ENCODE measurements around the gene ATP6V0C.

DNA sequence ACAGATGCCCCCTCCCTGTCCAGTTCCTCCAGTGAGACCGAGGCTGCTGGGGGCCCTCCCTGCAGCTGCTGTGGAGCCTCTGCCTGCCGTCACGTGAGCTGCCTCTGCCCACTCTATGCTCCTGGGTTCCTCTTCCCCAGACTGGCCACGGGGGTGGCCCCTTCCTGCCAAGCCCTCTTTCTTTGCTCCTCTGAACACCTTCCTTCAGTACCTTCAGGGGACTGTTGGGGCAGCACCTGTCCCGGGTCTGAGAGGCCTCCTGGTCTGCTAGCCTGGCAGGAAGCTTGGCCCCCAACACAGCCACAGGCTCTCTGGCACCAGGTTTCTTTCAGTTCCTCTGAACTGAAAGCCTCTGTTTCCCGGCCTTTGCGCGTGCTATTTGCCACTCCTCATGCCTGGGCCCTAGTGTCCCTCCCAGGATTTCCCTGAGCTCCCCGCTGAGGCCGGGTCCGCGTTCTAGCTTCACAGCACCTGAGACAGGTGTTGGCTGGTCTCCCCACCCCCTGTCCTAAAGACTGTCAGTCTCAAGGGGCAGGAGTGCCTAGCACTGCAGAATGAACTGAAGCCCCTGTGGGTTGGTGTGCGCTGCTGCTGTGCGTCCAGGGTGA lies 6.6 kb upstream of the ATP6V0C start:
- TF ChIP-seq POLR2A (IDR thresholded peaks at IDR 0.05): no peak
- TF ChIP-seq, protein P1, sequence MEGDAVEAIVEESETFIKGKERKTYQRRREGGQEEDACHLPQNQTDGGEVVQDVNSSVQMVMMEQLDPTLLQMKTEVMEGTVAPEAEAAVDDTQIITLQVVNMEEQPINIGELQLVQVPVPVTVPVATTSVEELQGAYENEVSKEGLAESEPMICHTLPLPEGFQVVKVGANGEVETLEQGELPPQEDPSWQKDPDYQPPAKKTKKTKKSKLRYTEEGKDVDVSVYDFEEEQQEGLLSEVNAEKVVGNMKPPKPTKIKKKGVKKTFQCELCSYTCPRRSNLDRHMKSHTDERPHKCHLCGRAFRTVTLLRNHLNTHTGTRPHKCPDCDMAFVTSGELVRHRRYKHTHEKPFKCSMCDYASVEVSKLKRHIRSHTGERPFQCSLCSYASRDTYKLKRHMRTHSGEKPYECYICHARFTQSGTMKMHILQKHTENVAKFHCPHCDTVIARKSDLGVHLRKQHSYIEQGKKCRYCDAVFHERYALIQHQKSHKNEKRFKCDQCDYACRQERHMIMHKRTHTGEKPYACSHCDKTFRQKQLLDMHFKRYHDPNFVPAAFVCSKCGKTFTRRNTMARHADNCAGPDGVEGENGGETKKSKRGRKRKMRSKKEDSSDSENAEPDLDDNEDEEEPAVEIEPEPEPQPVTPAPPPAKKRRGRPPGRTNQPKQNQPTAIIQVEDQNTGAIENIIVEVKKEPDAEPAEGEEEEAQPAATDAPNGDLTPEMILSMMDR (IDR thresholded peaks at IDR 0.05 in 4 of 5, conservative IDR thresholded peaks at IDR 0.05 in 1 of 5): no peak

All from gastrocnemius medialis (tissue), 4 donors.